OCI-LY7 (cell line): ENCODE measurements around the gene GALNT7. TPM values are rescaled to one million over a fixed set of nuclear protein-coding genes. Genes with fewer than 3 reads are reported as not detected.
"Not testable (repeated sequence)": the region's sequence is repeated elsewhere in the genome, so short reads cannot be mapped to it uniquely, and the experiment has no call there.

Experiments
- BruUV-seq: library from RNA; stranded (reverse); fragments of 400-500 nt; replicated peaks from 2 replicates; lab custom pipeline; 2021; lab: Mats Ljungman, UMichigan
- CTCF ChIA-PET: fragments of 300-600 bp; sonication (Branson Sonifier 250); formaldehyde crosslinking; loops from one replicate; lab custom pipeline; 2022; ENCODE audit warnings: antibody characterized with exemption; ENCODE audit not compliant: unreplicated experiment; lab: Charles Lee
- POLR2A ChIA-PET: fragments of 300-600 bp; sonication (Branson Sonifier 250); formaldehyde crosslinking; loops from one replicate; lab custom pipeline; 2022; ENCODE audit warnings: antibody characterized with exemption; lab: Charles Lee
- DNase-seq: peaks from one replicate; pipeline ENCODE4 v3.0.0-alpha.2; 2015; ENCODE audit warnings: low spot score
- H2AFZ ChIP-seq: fragments of 200-600 bp; sonication (generic), shearing (Covaris generic); 2 replicates; pipeline ENCODE4 v1.6.1; 2014; ENCODE audit warnings: mild to moderate bottlenecking, antibody characterized with exemption, low read length, moderate library complexity
- H3K27ac ChIP-seq: fragments of 200-600 bp; sonication (generic); 2 replicates; pipeline ENCODE4 v1.5.1; 2014; ENCODE audit warnings: mixed run types, low read depth, mild to moderate bottlenecking, moderate library complexity, low read length, inconsistent platforms; ENCODE audit not compliant: poor library complexity, severe bottlenecking
- H3K36me3 ChIP-seq: fragments of 200-600 bp; sonication (generic); 2 replicates; pipeline ENCODE4 v1.6.1; 2014; ENCODE audit warnings: mild to moderate bottlenecking, antibody characterized with exemption, low read length, moderate library complexity, mixed read lengths; ENCODE audit not compliant: insufficient read depth
- H3K4me1 ChIP-seq: fragments of 200-600 bp; sonication (generic); 2 replicates; pipeline ENCODE4 v1.5.1; 2014; ENCODE audit warnings: mild to moderate bottlenecking, low read length; ENCODE audit not compliant: insufficient read depth, poor library complexity, severe bottlenecking
- H3K4me2 ChIP-seq: fragments of 200-600 bp; sonication (generic); 2 replicates; pipeline ENCODE4 v1.6.1; 2014; ENCODE audit warnings: mild to moderate bottlenecking, low read length
- H3K4me3 ChIP-seq: fragments of 200-600 bp; sonication (generic); 2 replicates; pipeline ENCODE4 v1.5.1; 2014; ENCODE audit warnings: mild to moderate bottlenecking, low read depth, low read length; ENCODE audit not compliant: poor library complexity, severe bottlenecking
- H3K79me2 ChIP-seq: fragments of 200-600 bp; sonication (generic); 2 replicates; pipeline ENCODE4 v1.6.1; 2016; ENCODE audit warnings: low read depth, mild to moderate bottlenecking, low read length, moderate library complexity, mixed read lengths; ENCODE audit not compliant: insufficient read depth
- H3K9me2 ChIP-seq: fragments of 200-600 bp; sonication (generic); 2 replicates; pipeline ENCODE4 v1.6.1; 2016; ENCODE audit warnings: mild to moderate bottlenecking, low read length, mixed read lengths; ENCODE audit not compliant: insufficient read depth
- H3K9me3 ChIP-seq: fragments of 200-600 bp; sonication (generic); 2 replicates; pipeline ENCODE4 v1.6.1; 2014; ENCODE audit warnings: mild to moderate bottlenecking, mixed run types, low read length, mixed read lengths
- H4K20me1 ChIP-seq: fragments of 200-600 bp; sonication (generic); 2 replicates; pipeline ENCODE4 v1.6.1; 2014; ENCODE audit warnings: mild to moderate bottlenecking, antibody characterized with exemption, low read length, moderate library complexity, mixed read lengths; ENCODE audit not compliant: insufficient read depth
- CTCF ChIP-seq: fragments of 200-600 bp; sonication (generic); conservative IDR thresholded peaks from 2 replicates; pipeline ENCODE4 v1.5.1; 2014; ENCODE audit warnings: mild to moderate bottlenecking, antibody characterized with exemption, low read length, moderate library complexity, mixed read lengths
- EZH2phosphoT487 ChIP-seq: fragments of 200-600 bp; sonication (generic); IDR thresholded peaks from 2 replicates; pipeline ENCODE4 v1.6.1; 2018; ENCODE audit warnings: low read depth, borderline replicate concordance, mild to moderate bottlenecking, mixed run types, antibody characterized with exemption, low read length, moderate library complexity, mixed read lengths
- intact Hi-C: fragments of 100-400 bp; cut with micrococcal nuclease; formaldehyde crosslinking; loops from one replicate; pipeline ENCODE4 v1.10.0; 2022; ENCODE audit not compliant: unreplicated experiment
- total RNA-seq, 2 experiments: library from RNA; depleted of rRNA in 1 of 2; stranded (reverse); fragments of >200 nt in 1 of 2; shearing (Covaris generic) in 1 of 2; gene quantifications; 2 replicates each; pipeline ENCODE4 v1.2.3, GENCODE V29; 2014 to 2022

GALNT7 gene
- total RNA-seq, 2 experiments from 2014 or later: 20.3 to 34.4 TPM

- DNase-seq: no peak
- Histone ChIP-seq H3K4me1 (peaks cover 33% of the 10 kb centered on the region), H3K9me3 (no peaks in the 10 kb centered on the region), H3K4me3 (no peak overlapping the region), H4K20me1 (peaks cover 12% of the 10 kb centered on the region), H3K4me2 (no peak overlapping the region), H3K79me2 (peaks cover 99% of the 10 kb centered on the region), H3K36me3 (no peaks in the 10 kb centered on the region; the same call in 1 of the 2 replicates), H3K9me2 (no peaks in the 10 kb centered on the region), H2AFZ (no peak overlapping the region), H3K27ac (no peak overlapping the region)
- TF ChIP-seq CTCF (no peak), EZH2phosphoT487 (no peak)
- BruUV-seq: no TSS peak
- CTCF ChIA-PET: no interaction called here
- intact Hi-C loops: no loop called here
- POLR2A ChIA-PET: interaction anchor here (1.6 to 2.0 kb wide), 2 partner anchors 8 kb away, joined by 7 to 8 read pairs; no protein-coding TSS in a partner anchor
These were observed 9.5 kb downstream of the GALNT7 start for GRCh38 chr4:173178144-173178543.

DNA sequence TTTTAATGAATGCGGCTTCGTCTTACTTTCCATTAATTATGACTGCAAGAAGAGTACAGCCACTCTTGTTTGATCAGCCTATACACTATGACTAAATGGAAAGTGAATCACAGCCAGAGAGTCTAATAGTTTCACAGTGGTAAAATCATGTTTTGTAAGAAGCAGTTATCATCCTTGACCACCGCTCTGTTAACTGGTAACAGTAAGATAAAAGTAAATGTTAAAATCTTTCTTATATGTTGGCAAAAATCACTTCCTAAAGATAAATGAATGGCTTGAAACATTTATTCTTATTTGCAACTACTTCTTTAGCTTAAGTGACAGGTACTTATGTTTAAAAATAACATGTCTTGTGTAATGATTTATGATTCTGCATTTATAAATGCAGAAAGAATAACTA lies 13.2 kb downstream of the GALNT7 start:
- H3K4me3 ChIP-seq: no peak overlapping the region
- ChIA-PET CTCF (no interaction called here), POLR2A (interaction anchor here (0.7 to 1.5 kb wide), 4 partner anchors 8 to 67 kb away, joined by 3 to 7 read pairs (median 4); no protein-coding TSS in a partner anchor)
- intact Hi-C loops: no loop called here
- H3K9me2 ChIP-seq: no peaks in the 10 kb centered on the region
- peaks cover 5% of the 10 kb centered on the region; the same call in 1 of the 2 replicates for H4K20me1 ChIP-seq
- no peak for DNase-seq
- no peak overlapping the region for H3K27ac ChIP-seq
- H3K4me2 ChIP-seq: no peak overlapping the region
- H2AFZ ChIP-seq: no peak overlapping the region
- peaks cover 18% of the 10 kb centered on the region for H3K4me1 ChIP-seq
- H3K36me3 ChIP-seq: no peaks in the 10 kb centered on the region; the same call in 1 of the 2 replicates
- H3K9me3 ChIP-seq: no peaks in the 10 kb centered on the region
- TF ChIP-seq CTCF (no peak), EZH2phosphoT487 (no peak)
- H3K79me2 ChIP-seq: peaks cover 90% of the 10 kb centered on the region
- no TSS peak for BruUV-seq

DNA sequence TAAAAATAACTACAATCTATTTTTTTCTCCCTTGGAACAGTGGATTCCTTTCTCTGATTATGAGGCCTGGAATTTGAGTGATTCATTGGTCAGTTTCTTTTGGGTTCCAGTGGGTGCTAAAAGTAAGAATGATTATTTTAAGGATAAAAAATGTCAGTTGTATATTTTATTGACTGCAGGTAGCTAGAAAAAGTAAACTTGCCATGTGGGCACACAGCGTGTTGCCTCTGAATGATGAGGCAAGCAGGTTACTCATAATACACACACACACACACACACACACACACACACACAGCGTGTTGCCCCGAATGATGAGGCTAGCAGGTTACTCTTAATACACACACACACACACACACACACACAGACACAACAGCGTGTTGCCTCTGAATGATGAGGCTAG lies 13.8 kb downstream of the GALNT7 start:
- no peaks in the 10 kb centered on the region; the same call in 1 of the 2 replicates for H3K36me3 ChIP-seq
- no peaks in the 10 kb centered on the region for H3K9me3 ChIP-seq
- intact Hi-C loops: no loop called here
- TF ChIP-seq CTCF (no peak), EZH2phosphoT487 (no peak)
- no peak overlapping the region for H3K4me3 ChIP-seq
- peaks cover 13% of the 10 kb centered on the region for H3K4me1 ChIP-seq
- peaks cover 90% of the 10 kb centered on the region for H3K79me2 ChIP-seq
- no TSS peak for BruUV-seq
- DNase-seq: no peak
- POLR2A ChIA-PET: interaction anchor here (0.7 to 1.0 kb wide), 4 partner anchors 8 to 66 kb away, joined by 3 to 7 read pairs (median 4); no protein-coding TSS in a partner anchor
- CTCF ChIA-PET: no interaction called here
- H3K9me2 ChIP-seq: no peaks in the 10 kb centered on the region
- peaks cover 5% of the 10 kb centered on the region; the same call in 1 of the 2 replicates for H4K20me1 ChIP-seq
- H3K4me2 ChIP-seq: no peak overlapping the region
- no peak overlapping the region for H3K27ac ChIP-seq
- no peak overlapping the region for H2AFZ ChIP-seq

- DNase-seq, H3K36me3 ChIP-seq, H3K9me3 ChIP-seq, H2AFZ ChIP-seq, H3K4me2 ChIP-seq, BruUV-seq, CTCF ChIA-PET, H3K9me2 ChIP-seq, H3K4me3 ChIP-seq, H3K27ac ChIP-seq, intact Hi-C loops: not testable (repeated sequence)
- H4K20me1 ChIP-seq: peaks cover 13% of the 10 kb centered on the region
- POLR2A ChIA-PET: interaction anchor here (0.7 kb wide), 2 partner anchors 11 to 32 kb away, joined by 3 to 4 read pairs; no protein-coding TSS in a partner anchor
- peaks cover 89% of the 10 kb centered on the region for H3K79me2 ChIP-seq
- peaks cover 10% of the 10 kb centered on the region for H3K4me1 ChIP-seq
These were observed 15.1 kb downstream of the GALNT7 start for GRCh38 chr4:173183659-173184247.
